Prostate gland (tissue), 2 donors: Measurements from ENCODE around the gene OR52K1.
"Not testable (repeated sequence)": the region's sequence is repeated elsewhere in the genome, so short reads cannot be mapped to it uniquely, and the experiment has no call there.

Experiments used
- CTCF ChIP-seq, 4 experiments: fragments of 200-600 bp in 2 of 4; fragments of 450-650 bp in 2 of 4; sonication (generic) in 2 of 4; IDR thresholded peaks; 1 replicate in 3 of 4; 2 replicates in 1 of 4; pipeline ENCODE4 v1.5.1; 2016 to 2019; ENCODE audit warnings: antibody characterized with exemption in 4 of 4, mild to moderate bottlenecking in 2 of 4, moderate library complexity in 2 of 4
- POLR2A ChIP-seq: fragments of 450-650 bp; IDR thresholded peaks from one replicate; pipeline ENCODE4 v1.6.1; 2016; ENCODE audit warnings: antibody characterized with exemption, mild to moderate bottlenecking

- TF ChIP-seq POLR2A; CTCF (IDR thresholded peaks at IDR 0.05): not testable (repeated sequence)
Observed at GRCh38 chr11:4531686-4532085, 49.2 kb downstream of the OR52K1 start.
